GM18909 (cell line): ENCODE measurements around the gene SCTR.

Experiments used
- ATAC-seq: cut with Tn5 transposase; IDR thresholded peaks from one replicate; pipeline ENCODE4 v1.9.1; 2021; ENCODE audit warnings: mild to moderate bottlenecking; ENCODE audit not compliant: unreplicated experiment, poor library complexity

SCTR gene

GRCh38 chr2:119525614-119526013, 1.3 kb upstream of the SCTR start:
- ATAC-seq: no peak

GRCh38 chr2:119523383-119523951, 816 bp downstream of the SCTR start:
- ATAC-seq: no peak

- ATAC-seq: no peak
Observed at GRCh38 chr2:119522671-119523070, 1.6 kb downstream of the SCTR start.

- ATAC-seq: no peak
Observed at GRCh38 chr2:119521433-119522050, 2.7 kb downstream of the SCTR start.

GRCh38 chr2:119520696-119521432, 3.4 kb downstream of the SCTR start:
- no peak for ATAC-seq

GRCh38 chr2:119519057-119519408, 5.2 kb downstream of the SCTR start:
- ATAC-seq: no peak

GRCh38 chr2:119518401-119519056, 5.8 kb downstream of the SCTR start:
- no peak for ATAC-seq

GRCh38 chr2:119517433-119517832, 6.8 kb downstream of the SCTR start:
- ATAC-seq: peak; percentile 90

GRCh38 chr2:119516121-119516520, 8.2 kb downstream of the SCTR start:
- no peak for ATAC-seq

GRCh38 chr2:119513832-119514231, 10.5 kb downstream of the SCTR start:
- no peak for ATAC-seq

- ATAC-seq: no peak
Observed at GRCh38 chr2:119512946-119513345, 11.3 kb downstream of the SCTR start.

- ATAC-seq: no peak
Observed at GRCh38 chr2:119511989-119512388, 12.3 kb downstream of the SCTR start.

- ATAC-seq: no peak
Observed at GRCh38 chr2:119508756-119509155, 15.5 kb downstream of the SCTR start.

- no peak for ATAC-seq
Observed at GRCh38 chr2:119496682-119497081, 27.6 kb downstream of the SCTR start.

- ATAC-seq: no peak
Observed at GRCh38 chr2:119495948-119496347, 28.3 kb downstream of the SCTR start.

- ATAC-seq: no peak
Observed at GRCh38 chr2:119494163-119494790, 30.0 kb downstream of the SCTR start.

GRCh38 chr2:119491776-119492525, 32.3 kb downstream of the SCTR start:
- ATAC-seq: no peak

GRCh38 chr2:119490653-119491195, 33.6 kb downstream of the SCTR start:
- ATAC-seq: no peak

GRCh38 chr2:119490106-119490505, 34.2 kb downstream of the SCTR start:
- ATAC-seq: no peak
